Right atrium auricular region (tissue), 2 donors: ENCODE data around the gene LAMB1. TPM values are rescaled to one million over a fixed set of nuclear protein-coding genes. Genes with fewer than 3 reads are reported as not detected.

ENCODE experiments used
- DNase-seq: peaks from one replicate; pipeline ENCODE4 v3.0.0-alpha.2; 2019; ENCODE audit warnings: low spot score
- H3K27ac ChIP-seq, 2 donors: fragments of 200-600 bp; sonication (generic); 1 replicate in 1 of 2; 2 replicates in 1 of 2; pipeline ENCODE4 v1.5.1; 2016 to 2019
- H3K27me3 ChIP-seq, 2 donors: fragments of 200-600 bp; sonication (generic); one replicate each; pipeline versions ENCODE4 v1.5.1 to v1.6.0; 2017 to 2019
- H3K36me3 ChIP-seq: fragments of 200-600 bp; sonication (generic); one replicate; pipeline ENCODE4 v1.5.1; 2016
- H3K4me1 ChIP-seq, 2 donors: fragments of 200-600 bp; sonication (generic); one replicate each; pipeline versions ENCODE4 v1.5.1 to v1.6.0; 2017 to 2019
- H3K4me3 ChIP-seq, 2 donors: fragments of 200-600 bp; sonication (generic); 1 replicate in 1 of 2; 2 replicates in 1 of 2; pipeline ENCODE4 v1.5.1; 2017 to 2019; ENCODE audit warnings: mild to moderate bottlenecking in 1 of 2, moderate library complexity in 1 of 2
- H3K9me3 ChIP-seq, 2 donors: fragments of 200-600 bp; sonication (generic); one replicate each; pipeline ENCODE4 v1.5.1; 2019
- total RNA-seq, 2 donors: library from RNA; depleted of rRNA; stranded (reverse); fragments of >200 nt; gene quantifications; one replicate each; pipeline ENCODE4 v1.1.0, GENCODE V29; 2016
- TF ChIP-seq, protein P1 (sequence below), 2 donors: fragments of 200-600 bp; sonication (generic); IDR thresholded peaks; one replicate each; pipeline ENCODE4 v1.5.1; 2019; ENCODE audit warnings: antibody characterized with exemption in 2 of 2

The LAMB1 gene
- total RNA-seq, 2 donors from 2014 or later = 52.2 to 60.7 TPM

DNA sequence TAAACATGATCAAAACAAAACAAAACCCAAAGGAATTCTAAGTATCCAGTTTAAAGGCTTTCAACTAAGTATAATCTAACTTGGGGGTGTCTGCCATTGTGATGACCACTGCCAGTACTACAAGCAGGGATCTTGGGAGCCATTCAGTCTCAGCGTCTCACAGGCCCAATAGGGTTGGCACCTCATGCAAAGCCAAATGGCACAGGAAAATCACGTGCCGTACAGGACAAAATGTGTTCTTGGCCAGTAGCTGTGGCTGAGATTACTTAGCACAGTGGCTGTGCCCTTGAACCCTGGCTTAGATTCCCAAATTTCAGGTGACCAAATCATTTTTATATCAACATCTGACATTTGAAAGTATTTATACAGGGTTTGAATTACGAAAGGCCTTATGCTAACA lies 62.0 kb downstream of the LAMB1 start:
- TF ChIP-seq, protein P1, sequence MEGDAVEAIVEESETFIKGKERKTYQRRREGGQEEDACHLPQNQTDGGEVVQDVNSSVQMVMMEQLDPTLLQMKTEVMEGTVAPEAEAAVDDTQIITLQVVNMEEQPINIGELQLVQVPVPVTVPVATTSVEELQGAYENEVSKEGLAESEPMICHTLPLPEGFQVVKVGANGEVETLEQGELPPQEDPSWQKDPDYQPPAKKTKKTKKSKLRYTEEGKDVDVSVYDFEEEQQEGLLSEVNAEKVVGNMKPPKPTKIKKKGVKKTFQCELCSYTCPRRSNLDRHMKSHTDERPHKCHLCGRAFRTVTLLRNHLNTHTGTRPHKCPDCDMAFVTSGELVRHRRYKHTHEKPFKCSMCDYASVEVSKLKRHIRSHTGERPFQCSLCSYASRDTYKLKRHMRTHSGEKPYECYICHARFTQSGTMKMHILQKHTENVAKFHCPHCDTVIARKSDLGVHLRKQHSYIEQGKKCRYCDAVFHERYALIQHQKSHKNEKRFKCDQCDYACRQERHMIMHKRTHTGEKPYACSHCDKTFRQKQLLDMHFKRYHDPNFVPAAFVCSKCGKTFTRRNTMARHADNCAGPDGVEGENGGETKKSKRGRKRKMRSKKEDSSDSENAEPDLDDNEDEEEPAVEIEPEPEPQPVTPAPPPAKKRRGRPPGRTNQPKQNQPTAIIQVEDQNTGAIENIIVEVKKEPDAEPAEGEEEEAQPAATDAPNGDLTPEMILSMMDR (IDR thresholded peaks at IDR 0.05) = no peak
- no peaks in the 10 kb centered on the region for H3K27me3 ChIP-seq
- peaks cover 0 to 28% of the 10 kb centered on the region in 2 donors for H3K4me1 ChIP-seq
- peak overlapping the region; percentile 75 to 77 for H3K27ac ChIP-seq
- DNase-seq = no peak
- H3K4me3 ChIP-seq = no peak overlapping the region
- H3K9me3 ChIP-seq = no peaks in the 10 kb centered on the region
- H3K36me3 ChIP-seq = peaks cover 32% of the 10 kb centered on the region

DNA sequence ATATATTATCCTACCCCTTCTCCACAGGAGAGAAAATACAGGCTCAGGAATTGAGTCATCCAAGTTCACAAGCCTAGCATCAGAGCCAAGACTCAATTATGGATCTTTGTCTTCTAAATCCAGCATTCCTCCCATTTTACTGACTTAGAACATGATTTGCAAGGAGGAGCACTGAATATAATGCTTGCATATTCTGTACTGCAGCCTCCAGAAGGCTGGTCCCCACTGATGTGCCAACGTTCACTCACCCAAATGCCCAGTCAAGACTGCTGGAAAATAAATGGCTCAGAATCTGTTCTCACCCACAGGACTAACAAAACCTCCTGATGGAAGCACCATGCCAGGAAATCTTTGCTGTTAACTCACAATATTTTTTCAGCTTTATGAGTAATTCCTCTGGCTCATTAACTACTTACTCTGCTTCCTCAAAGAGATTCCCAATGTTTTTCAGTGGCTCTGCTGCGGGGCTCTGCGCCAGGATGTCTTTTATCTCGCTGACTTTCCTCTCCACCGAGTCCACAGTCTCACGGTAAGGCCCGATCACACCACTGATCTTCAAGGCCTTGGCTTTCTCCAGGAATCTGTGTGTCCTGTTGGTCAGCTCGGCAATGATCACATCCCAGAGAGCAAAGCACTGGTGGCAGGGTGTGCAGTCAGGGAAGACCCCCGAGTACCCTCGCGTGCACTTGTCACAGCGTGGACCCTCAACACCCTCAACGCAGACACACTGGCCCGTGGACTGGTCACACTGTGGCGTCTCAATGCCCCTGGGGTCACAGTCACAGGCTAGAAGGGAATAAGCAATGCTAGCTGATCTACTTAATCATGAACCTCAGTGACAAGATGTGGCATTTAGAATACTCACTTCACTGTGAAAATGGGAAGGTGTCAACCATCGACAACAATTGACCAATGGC lies 63.1 kb downstream of the LAMB1 start:
- Histone ChIP-seq H3K4me1 (peaks cover 0 to 23% of the 10 kb centered on the region in 2 donors), H3K27ac (peak overlapping the region; percentile 75 to 77), H3K36me3 (peaks cover 41% of the 10 kb centered on the region), H3K4me3 (no peak overlapping the region), H3K9me3 (no peaks in the 10 kb centered on the region), H3K27me3 (no peaks in the 10 kb centered on the region)
- DNase-seq = peak; percentile 88
- TF ChIP-seq, protein P1 (IDR thresholded peaks at IDR 0.05) = no peak

DNA sequence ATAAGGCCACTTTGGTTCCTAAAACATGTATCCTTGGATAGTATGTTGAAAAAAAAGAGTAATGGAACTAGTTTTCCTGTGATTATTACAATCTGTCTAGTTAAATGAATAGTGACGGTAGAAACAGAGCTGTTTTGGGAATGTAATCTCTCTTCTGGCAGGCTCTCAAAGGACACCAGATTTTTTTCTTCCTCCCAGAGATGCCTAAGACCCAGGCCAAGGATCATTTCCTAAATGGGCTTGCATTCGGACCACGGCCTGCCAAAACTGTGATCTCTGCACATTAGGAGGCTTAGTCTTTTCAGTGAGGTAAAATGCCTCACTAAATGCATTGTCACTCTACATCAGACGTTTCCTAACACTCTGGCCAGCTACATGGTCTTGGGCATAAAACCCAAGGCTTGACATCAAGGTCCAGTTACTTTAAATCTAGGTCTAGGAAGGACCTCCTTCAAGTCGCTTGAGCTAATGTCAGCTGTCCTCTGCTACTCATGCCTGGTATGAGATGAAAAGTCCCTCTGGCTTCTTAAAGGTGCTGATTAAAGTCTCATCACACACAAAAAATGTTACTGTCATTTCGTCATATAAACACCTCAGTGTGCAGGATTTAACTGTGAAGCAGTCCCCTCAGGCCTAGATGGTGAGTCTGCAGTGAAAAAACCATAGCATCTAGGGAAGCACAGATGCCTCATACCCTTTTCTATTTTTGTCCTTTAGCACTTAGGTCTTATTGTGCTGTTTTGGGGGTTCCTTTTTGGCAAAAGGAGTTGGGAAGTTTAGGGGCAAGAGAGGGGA lies 64.3 kb downstream of the LAMB1 start:
- Histone ChIP-seq H3K4me3 (no peak overlapping the region), H3K4me1 (peaks cover 0 to 23% of the 10 kb centered on the region in 2 donors), H3K27me3 (no peaks in the 10 kb centered on the region), H3K27ac (peak overlapping the region; percentile 75 to 77), H3K36me3 (peaks cover 43% of the 10 kb centered on the region), H3K9me3 (no peaks in the 10 kb centered on the region)
- peak; percentile 72 for DNase-seq
- TF ChIP-seq, protein P1 (IDR thresholded peaks at IDR 0.05) = no peak

DNA sequence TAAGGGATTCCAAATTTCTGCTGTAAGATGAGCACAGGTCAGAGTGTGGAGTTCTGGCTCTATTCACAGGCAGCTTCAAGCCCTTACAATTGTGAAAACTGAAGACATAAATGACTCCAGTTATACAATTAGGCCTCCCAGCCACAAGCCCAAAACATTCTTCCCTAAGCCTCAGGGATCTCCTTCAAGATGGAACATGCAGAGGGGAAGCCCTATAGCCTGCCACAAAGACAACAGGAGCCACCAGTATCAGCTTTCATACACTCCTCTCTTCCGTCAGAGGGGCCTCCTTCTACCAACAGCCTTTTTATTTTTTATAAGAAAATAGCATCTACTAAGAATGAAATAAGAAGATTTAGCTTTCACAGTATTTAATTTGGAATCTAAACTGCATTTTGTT lies 65.4 kb downstream of the LAMB1 start:
- Histone ChIP-seq H3K27me3 (no peaks in the 10 kb centered on the region), H3K4me1 (peaks cover 0 to 23% of the 10 kb centered on the region in 2 donors), H3K4me3 (no peak overlapping the region), H3K27ac (peak overlapping the region; percentile 75 to 77), H3K36me3 (peaks cover 47% of the 10 kb centered on the region), H3K9me3 (no peaks in the 10 kb centered on the region)
- TF ChIP-seq, protein P1 (IDR thresholded peaks at IDR 0.05) = no peak
- no peak for DNase-seq

DNA sequence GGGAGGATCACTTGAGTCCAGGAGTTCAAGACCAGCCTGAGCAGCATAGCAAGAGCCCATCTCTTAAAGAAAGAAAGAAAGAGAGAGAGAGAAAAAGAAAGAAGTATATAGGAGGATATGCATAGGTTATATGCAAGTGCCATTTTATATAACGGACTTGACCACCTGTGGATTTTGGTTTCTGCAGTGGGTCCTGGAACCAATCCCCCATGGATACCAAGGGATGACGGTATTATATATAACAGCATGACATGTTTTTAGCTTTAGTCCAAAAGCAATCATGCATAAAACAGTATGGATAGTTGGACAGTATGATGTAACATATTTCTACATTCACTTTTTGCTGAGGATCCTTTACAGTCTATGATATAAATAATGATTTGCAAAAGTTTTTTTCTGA lies 66.6 kb downstream of the LAMB1 start:
- TF ChIP-seq, protein P1 (IDR thresholded peaks at IDR 0.05) = no peak
- Histone ChIP-seq H3K4me3 (no peak overlapping the region), H3K9me3 (no peaks in the 10 kb centered on the region), H3K4me1 (peaks cover 0 to 28% of the 10 kb centered on the region in 2 donors), H3K36me3 (peaks cover 53% of the 10 kb centered on the region), H3K27ac (no peak overlapping the region), H3K27me3 (no peaks in the 10 kb centered on the region)
- DNase-seq = no peak
